ENCODE measurements around the gene MCRIP2.

DNA sequence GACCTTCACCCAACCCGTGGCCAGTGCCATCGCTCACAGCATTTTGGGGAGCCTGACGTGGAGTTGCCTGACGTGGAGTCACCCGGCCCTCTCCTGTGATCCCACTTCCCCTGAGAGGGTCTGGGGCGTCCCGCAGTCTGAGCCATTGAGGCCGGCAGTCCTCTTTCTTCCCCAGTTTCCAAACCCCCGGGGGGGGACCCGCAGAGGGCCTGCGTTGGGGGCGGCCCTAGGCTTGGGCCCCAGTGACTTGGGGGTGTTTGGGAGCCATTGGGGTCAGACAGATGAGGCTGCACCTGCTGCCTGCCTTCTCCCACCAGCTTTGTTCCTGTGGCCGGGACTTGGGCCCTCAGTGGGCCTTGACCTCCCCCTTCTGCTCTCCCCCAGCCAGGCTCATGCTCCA, 28.0 kb downstream of the MCRIP2 start:
- TF ChIP-seq, protein P1, sequence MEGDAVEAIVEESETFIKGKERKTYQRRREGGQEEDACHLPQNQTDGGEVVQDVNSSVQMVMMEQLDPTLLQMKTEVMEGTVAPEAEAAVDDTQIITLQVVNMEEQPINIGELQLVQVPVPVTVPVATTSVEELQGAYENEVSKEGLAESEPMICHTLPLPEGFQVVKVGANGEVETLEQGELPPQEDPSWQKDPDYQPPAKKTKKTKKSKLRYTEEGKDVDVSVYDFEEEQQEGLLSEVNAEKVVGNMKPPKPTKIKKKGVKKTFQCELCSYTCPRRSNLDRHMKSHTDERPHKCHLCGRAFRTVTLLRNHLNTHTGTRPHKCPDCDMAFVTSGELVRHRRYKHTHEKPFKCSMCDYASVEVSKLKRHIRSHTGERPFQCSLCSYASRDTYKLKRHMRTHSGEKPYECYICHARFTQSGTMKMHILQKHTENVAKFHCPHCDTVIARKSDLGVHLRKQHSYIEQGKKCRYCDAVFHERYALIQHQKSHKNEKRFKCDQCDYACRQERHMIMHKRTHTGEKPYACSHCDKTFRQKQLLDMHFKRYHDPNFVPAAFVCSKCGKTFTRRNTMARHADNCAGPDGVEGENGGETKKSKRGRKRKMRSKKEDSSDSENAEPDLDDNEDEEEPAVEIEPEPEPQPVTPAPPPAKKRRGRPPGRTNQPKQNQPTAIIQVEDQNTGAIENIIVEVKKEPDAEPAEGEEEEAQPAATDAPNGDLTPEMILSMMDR (IDR thresholded peaks at IDR 0.05; ENCODE audit: low read length), result no peak
- TF ChIP-seq EZH2 (IDR thresholded peaks at IDR 0.05; ENCODE audit: borderline replicate concordance, low read length), result no peak
